K562 (cell line): ENCODE data around the gene PPP1R12C. TPM values are rescaled to one million over a fixed set of nuclear protein-coding genes. Genes with fewer than 3 reads are reported as not detected.
A peak's percentile ranks its signal among the peaks of the same experiment; 100 is the strongest.

ENCODE experiments used
- ARID4B ChIP-seq: sonication (generic); formaldehyde crosslinking; IDR thresholded peaks from 2 replicates; pipeline ENCODE4 v1.8.0; 2022; ENCODE audit warnings: mild to moderate bottlenecking, missing genetic modification reagents
- GABPB2 ChIP-seq: fragments of 250-450 bp; sonication (Bioruptor Pico); conservative IDR thresholded peaks from 2 replicates; pipeline ENCODE4 v1.5.1; 2021; ENCODE audit warnings: mild to moderate bottlenecking
- GMEB1 ChIP-seq: fragments of 250-450 bp; sonication (Bioruptor Pico); IDR thresholded peaks from 2 replicates; pipeline ENCODE4 v1.4.0; 2020; ENCODE audit warnings: mild to moderate bottlenecking
- HNRNPUL1 ChIP-seq: fragments of 200-400 bp; formaldehyde crosslinking; IDR thresholded peaks from 2 replicates; pipeline ENCODE4 v1.6.1; 2017; ENCODE audit warnings: low read length
- JUN ChIP-seq, 2 experiments: sonication (generic) in 1 of 2; formaldehyde crosslinking in 1 of 2; IDR thresholded peaks; 2 replicates each; pipeline versions ENCODE4 v1.6.1 to v1.8.0; 2012 to 2022; ENCODE audit warnings: borderline replicate concordance in 2 of 2, mild to moderate bottlenecking in 2 of 2, improper control_type of control experiment in 1 of 2, low read depth in 1 of 2, low read length in 1 of 2, missing genetic modification reagents in 1 of 2
- PURB ChIP-seq: sonication (generic); formaldehyde crosslinking; IDR thresholded peaks from 2 replicates; pipeline ENCODE4 v1.9.0; 2021; ENCODE audit warnings: low read depth, mild to moderate bottlenecking, missing genetic modification reagents
- SAFB2 ChIP-seq: fragments of 200-400 bp; formaldehyde crosslinking; IDR thresholded peaks from 2 replicates; pipeline ENCODE4 v1.6.1; 2018; ENCODE audit warnings: borderline replicate concordance, low read length, low read depth, moderate library complexity; ENCODE audit not compliant: severe bottlenecking
- SPI1 ChIP-seq: IDR thresholded peaks from 2 replicates; pipeline ENCODE4 v1.6.1; 2011; ENCODE audit warnings: low read depth, low read length, control low read depth, borderline replicate concordance
- U2AF1 ChIP-seq: fragments of 200-400 bp; formaldehyde crosslinking; optimal IDR thresholded peaks from 2 replicates; pipeline ENCODE3; 2017; ENCODE audit warnings: mild to moderate bottlenecking, low read depth, low read length, moderate library complexity
- ZFP36 ChIP-seq: fragments of 150-350 bp; IDR thresholded peaks from 2 replicates; pipeline ENCODE4 v1.6.1; 2018; ENCODE audit warnings: low read length, low read depth; ENCODE audit not compliant: partially characterized antibody
- ZNF584 ChIP-seq: fragments of 200-800 bp; sonication (Bioruptor generic); IDR thresholded peaks from 2 replicates; pipeline ENCODE4 v1.6.1; 2016; ENCODE audit warnings: low read depth, mild to moderate bottlenecking, missing genetic modification characterization, missing compliant biosample characterization
- polyA plus RNA-seq, 8 experiments: library from polyadenylated mRNA; depleted of rRNA in 4 of 8; stranded (reverse) in 5 of 8; unstranded in 3 of 8; fragments of >200 nt; fragmentation: Nextera tagmentation in 2 of 8; fragmentation: Illumina TruSeq in 1 of 8; extraction: Ambion mirVana in 2 of 8; extraction: Trizol in 1 of 8; gene quantifications; 2 replicates each; pipeline versions ENCODE4 v1.2.1 to v1.2.3, GENCODE V29; 2011 to 2014; ENCODE audit warnings: inconsistent platforms in 1 of 8, missing spikeins in 1 of 8
- total RNA-seq, 7 experiments: library from RNA; depleted of rRNA in 6 of 7; stranded (reverse); fragments of >200 nt in 6 of 7; fragmentation: Illumina TruSeq in 2 of 7; extraction: Trizol in 2 of 7; gene quantifications; 2 replicates each; pipeline versions ENCODE4 v1.2.1 to v1.2.3, GENCODE V29; 2011 to 2021; ENCODE audit warnings: low replicate concordance in 1 of 7
- TF ChIP-seq, protein P1 (sequence below), 2 experiments: fragments of 450-650 bp; formaldehyde crosslinking in 1 of 2; IDR thresholded peaks; 2 replicates each; pipeline versions ENCODE4 v1.4.0 to v1.6.1; 2014 to 2020; ENCODE audit warnings: mild to moderate bottlenecking in 2 of 2, borderline replicate concordance in 1 of 2, low read depth in 1 of 2

PPP1R12C gene
- total and polyA plus RNA-seq, 9 of the 15 experiments (the other 6 are each of a cell fraction or from before 2014, with no cell fraction given) = 1.8 to 136 (median 33.7) TPM

- TF ChIP-seq, protein P1, sequence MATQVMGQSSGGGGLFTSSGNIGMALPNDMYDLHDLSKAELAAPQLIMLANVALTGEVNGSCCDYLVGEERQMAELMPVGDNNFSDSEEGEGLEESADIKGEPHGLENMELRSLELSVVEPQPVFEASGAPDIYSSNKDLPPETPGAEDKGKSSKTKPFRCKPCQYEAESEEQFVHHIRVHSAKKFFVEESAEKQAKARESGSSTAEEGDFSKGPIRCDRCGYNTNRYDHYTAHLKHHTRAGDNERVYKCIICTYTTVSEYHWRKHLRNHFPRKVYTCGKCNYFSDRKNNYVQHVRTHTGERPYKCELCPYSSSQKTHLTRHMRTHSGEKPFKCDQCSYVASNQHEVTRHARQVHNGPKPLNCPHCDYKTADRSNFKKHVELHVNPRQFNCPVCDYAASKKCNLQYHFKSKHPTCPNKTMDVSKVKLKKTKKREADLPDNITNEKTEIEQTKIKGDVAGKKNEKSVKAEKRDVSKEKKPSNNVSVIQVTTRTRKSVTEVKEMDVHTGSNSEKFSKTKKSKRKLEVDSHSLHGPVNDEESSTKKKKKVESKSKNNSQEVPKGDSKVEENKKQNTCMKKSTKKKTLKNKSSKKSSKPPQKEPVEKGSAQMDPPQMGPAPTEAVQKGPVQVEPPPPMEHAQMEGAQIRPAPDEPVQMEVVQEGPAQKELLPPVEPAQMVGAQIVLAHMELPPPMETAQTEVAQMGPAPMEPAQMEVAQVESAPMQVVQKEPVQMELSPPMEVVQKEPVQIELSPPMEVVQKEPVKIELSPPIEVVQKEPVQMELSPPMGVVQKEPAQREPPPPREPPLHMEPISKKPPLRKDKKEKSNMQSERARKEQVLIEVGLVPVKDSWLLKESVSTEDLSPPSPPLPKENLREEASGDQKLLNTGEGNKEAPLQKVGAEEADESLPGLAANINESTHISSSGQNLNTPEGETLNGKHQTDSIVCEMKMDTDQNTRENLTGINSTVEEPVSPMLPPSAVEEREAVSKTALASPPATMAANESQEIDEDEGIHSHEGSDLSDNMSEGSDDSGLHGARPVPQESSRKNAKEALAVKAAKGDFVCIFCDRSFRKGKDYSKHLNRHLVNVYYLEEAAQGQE (IDR thresholded peaks at IDR 0.05; ENCODE audit: borderline replicate concordance) = peak; percentile 25; the same call in 1 of the 2 replicates
- TF ChIP-seq, protein P1 (CRISPR knock-in tag; IDR thresholded peaks at IDR 0.05; ENCODE audit: low read depth) = no peak
- TF ChIP-seq SAFB2 (no peak), JUN (IDR thresholded peaks at IDR 0.05; ENCODE audit: borderline replicate concordance, low read depth, low read length) (0 out of 2 replicates have a peak, but pooled peaks have one; percentile 13), JUN (CRISPR knock-in tag; IDR thresholded peaks at IDR 0.05; ENCODE audit: borderline replicate concordance) (no peak), ZFP36 (no peak), ZNF584 (CRISPR knock-in tag) (no peak), GMEB1 (CRISPR knock-in tag) (no peak), U2AF1 (no peak), PURB (CRISPR knock-in tag) (no peak), GABPB2 (CRISPR knock-in tag) (no peak), HNRNPUL1 (no peak), ARID4B (CRISPR knock-in tag) (no peak), SPI1 (0 out of 2 replicates have a peak, but pooled peaks have one; percentile 1)
Measured at GRCh38 chr19:55146078-55146704, 28.8 kb upstream of the PPP1R12C start (continued).
